Esophagus muscularis mucosa (tissue), 4 donors: ENCODE data around the gene IL36RN. TPM values are rescaled to one million over a fixed set of nuclear protein-coding genes. Genes with fewer than 3 reads are reported as not detected.

ENCODE experiments used
- DNase-seq: peaks from one replicate; pipeline ENCODE4 v3.0.0-alpha.2; 2017; ENCODE audit errors: extremely low spot score
- H3K27ac ChIP-seq, 4 donors: fragments of 200-600 bp; sonication (generic); replicated peaks in 1 of 4; 1 replicate in 3 of 4; 2 replicates in 1 of 4; pipeline ENCODE4 v1.5.1; 2016 to 2019; ENCODE audit warnings: mild to moderate bottlenecking in 1 of 4
- H3K27me3 ChIP-seq, 4 donors: fragments of 200-600 bp; sonication (generic); one replicate each; pipeline versions ENCODE4 v1.5.1 to v1.6.0; 2016 to 2019
- H3K36me3 ChIP-seq, 4 donors: fragments of 200-600 bp; sonication (generic); one replicate each; pipeline ENCODE4 v1.5.1; 2016 to 2019
- H3K4me1 ChIP-seq, 4 donors: fragments of 200-600 bp; sonication (generic); one replicate each; pipeline ENCODE4 v1.5.1; 2016 to 2019
- H3K4me3 ChIP-seq, 4 donors: fragments of 200-600 bp; sonication (generic); 1 replicate in 2 of 4; 2 replicates in 2 of 4; pipeline ENCODE4 v1.5.1; 2016 to 2019; ENCODE audit warnings: mild to moderate bottlenecking in 4 of 4, moderate library complexity in 1 of 4
- H3K9me3 ChIP-seq, 4 donors: fragments of 200-600 bp; sonication (generic); 1 replicate in 3 of 4; 2 replicates in 1 of 4; pipeline ENCODE4 v1.5.1; 2016 to 2019
- CTCF ChIP-seq, 3 experiments: fragments of 200-600 bp in 2 of 3; fragments of 450-650 bp in 1 of 3; sonication (generic) in 2 of 3; IDR thresholded peaks; one replicate each; pipeline ENCODE4 v1.5.1; 2017 to 2019; ENCODE audit warnings: antibody characterized with exemption in 3 of 3, mild to moderate bottlenecking in 2 of 3, moderate library complexity in 1 of 3
- EP300 ChIP-seq: sonication (generic); formaldehyde crosslinking; IDR thresholded peaks from one replicate; pipeline ENCODE4 v1.6.1; 2017; ENCODE audit warnings: antibody characterized with exemption
- POLR2A ChIP-seq: fragments of 450-650 bp; IDR thresholded peaks from one replicate; pipeline ENCODE4 v1.6.1; 2017; ENCODE audit warnings: antibody characterized with exemption, moderate library complexity, mild to moderate bottlenecking, low read depth
- POLR2AphosphoS5 ChIP-seq, 2 donors: sonication (generic); formaldehyde crosslinking; IDR thresholded peaks; one replicate each; pipeline ENCODE4 v1.6.1; 2017; ENCODE audit warnings: antibody characterized with exemption in 2 of 2
- WGBS: methylation state at CpG from one replicate; pipeline ENCODE4 v1.1.5; 2018; 5-methylcytosine and 5-hydroxymethylcytosine counted together
- intact Hi-C: fragments of 100-400 bp; cut with DNase I; formaldehyde crosslinking; loops from one replicate; pipeline ENCODE4 v1.15.1; 2023
- total RNA-seq, 4 donors: library from RNA; depleted of rRNA; stranded (reverse); fragments of >200 nt; gene quantifications; one replicate each; pipeline versions ENCODE4 v1.1.0 to v1.2.1, GENCODE V29; 2016

Gene IL36RN
- total RNA-seq, 4 donors from 2014 or later = not detected

GRCh38 chr2:113073325-113073834 lies 14.4 kb downstream of the IL36RN start:
- H3K4me3 ChIP-seq = no peak overlapping the region
- WGBS = 56% methylated on average over 3 of the region's 3 CpGs

GRCh38 chr2:113075030-113075429 lies 16.0 kb downstream of the IL36RN start:
- Histone ChIP-seq H3K27ac (no peak overlapping the region), H3K27me3 (peaks cover 0 to 4% (median 0%) of the 10 kb centered on the region in 4 donors), H3K36me3 (no peaks in the 10 kb centered on the region), H3K9me3 (no peaks in the 10 kb centered on the region), H3K4me3 (no peak overlapping the region), H3K4me1 (no peaks in the 10 kb centered on the region)
- DNase-seq = no peak
- TF ChIP-seq EP300 = no peak
- TF ChIP-seq CTCF (IDR thresholded peaks at IDR 0.05) = no peak
- no peak for TF ChIP-seq POLR2A
- no peak for TF ChIP-seq POLR2AphosphoS5 (IDR thresholded peaks at IDR 0.05)
- 63% methylated on average over 5 of the region's 5 CpGs for WGBS
- intact Hi-C loops = no loop called here

More at GRCh38 chr2:113073325-113073834, 14.4 kb downstream of the IL36RN start:
- TF ChIP-seq POLR2A (no peak), EP300 (no peak), CTCF (IDR thresholded peaks at IDR 0.05) (no peak)
- Histone ChIP-seq H3K9me3 (no peaks in the 10 kb centered on the region), H3K27me3 (peaks cover 0 to 4% (median 0%) of the 10 kb centered on the region in 4 donors), H3K36me3 (no peaks in the 10 kb centered on the region), H3K4me1 (no peaks in the 10 kb centered on the region), H3K27ac (no peak overlapping the region)
- peak; percentile 24 for DNase-seq
- intact Hi-C loops = no loop called here

DNA sequence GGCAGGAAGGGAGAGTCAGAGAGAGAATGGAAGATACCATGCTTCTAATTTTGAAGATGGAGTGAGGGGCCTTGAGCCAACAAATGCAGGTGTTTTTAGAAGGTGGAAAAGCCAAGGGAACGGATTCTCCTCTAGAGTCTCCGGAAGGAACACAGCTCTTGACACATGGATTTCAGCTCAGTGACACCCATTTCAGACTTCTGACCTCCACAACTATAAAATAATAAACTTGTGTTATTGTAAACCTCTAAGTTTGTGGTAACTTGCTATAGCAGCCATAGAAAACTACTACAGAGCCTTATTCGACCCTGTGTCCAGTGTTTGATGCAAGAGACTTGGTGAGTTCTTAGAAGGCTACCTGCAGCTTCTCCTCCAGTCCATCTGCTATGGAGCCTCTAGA lies 16.6 kb downstream of the IL36RN start:
- intact Hi-C loops = no loop called here
- 89% methylated on average over 3 of the region's 3 CpGs for WGBS
- no peaks in the 10 kb centered on the region for H3K36me3 ChIP-seq

GRCh38 chr2:113076954-113077669 lies 18.1 kb downstream of the IL36RN start:
- Histone ChIP-seq H3K27me3 (peaks cover 0 to 15% (median 0%) of the 10 kb centered on the region in 4 donors), H3K27ac (no peak overlapping the region), H3K36me3 (no peaks in the 10 kb centered on the region), H3K4me3 (no peak overlapping the region), H3K4me1 (no peaks in the 10 kb centered on the region), H3K9me3 (no peaks in the 10 kb centered on the region)
- DNase-seq = no peak
- WGBS = 68% methylated on average over 3 of the region's 3 CpGs
- no peak for TF ChIP-seq POLR2A
- no peak for TF ChIP-seq POLR2AphosphoS5 (IDR thresholded peaks at IDR 0.05)
- no peak for TF ChIP-seq EP300
- no peak for TF ChIP-seq CTCF (IDR thresholded peaks at IDR 0.05)
- intact Hi-C loops = no loop called here

More for the DNA sequence above, 16.6 kb downstream of the IL36RN start:
- DNase-seq = no peak
- H3K4me1 ChIP-seq = no peaks in the 10 kb centered on the region
- H3K4me3 ChIP-seq = no peak overlapping the region
- no peaks in the 10 kb centered on the region for H3K9me3 ChIP-seq
- no peak overlapping the region for H3K27ac ChIP-seq
- H3K27me3 ChIP-seq = peaks cover 0 to 4% (median 0%) of the 10 kb centered on the region in 4 donors
- TF ChIP-seq POLR2A = no peak
- TF ChIP-seq CTCF (IDR thresholded peaks at IDR 0.05) = no peak
- TF ChIP-seq POLR2AphosphoS5 (IDR thresholded peaks at IDR 0.05) = no peak
- TF ChIP-seq EP300 = no peak
